ENCODE results near the gene ZNF662.

DNA sequence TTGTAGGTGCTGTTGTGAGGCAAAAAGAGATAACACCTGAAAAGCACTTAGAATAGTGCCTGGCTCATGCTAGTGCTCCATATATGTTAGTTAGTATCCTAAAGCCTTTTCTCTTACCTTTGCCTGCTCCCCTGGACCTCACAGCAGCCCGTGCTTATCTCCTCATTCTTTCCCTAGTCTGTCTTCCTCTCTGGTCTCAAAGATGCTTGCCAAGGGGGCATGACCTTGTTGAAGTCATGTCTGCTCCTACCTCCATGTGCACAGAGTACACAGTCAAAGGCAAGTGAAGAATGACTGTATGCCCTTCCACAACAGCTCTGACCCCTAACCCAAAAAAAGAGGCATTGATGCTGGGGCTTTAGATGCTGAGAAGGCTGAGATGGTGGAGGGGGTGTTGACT, 29.5 kb upstream of the ZNF662 start:
- TF ChIP-seq POLR2A (IDR thresholded peaks at IDR 0.05) = no peak
- TF ChIP-seq, protein P1, sequence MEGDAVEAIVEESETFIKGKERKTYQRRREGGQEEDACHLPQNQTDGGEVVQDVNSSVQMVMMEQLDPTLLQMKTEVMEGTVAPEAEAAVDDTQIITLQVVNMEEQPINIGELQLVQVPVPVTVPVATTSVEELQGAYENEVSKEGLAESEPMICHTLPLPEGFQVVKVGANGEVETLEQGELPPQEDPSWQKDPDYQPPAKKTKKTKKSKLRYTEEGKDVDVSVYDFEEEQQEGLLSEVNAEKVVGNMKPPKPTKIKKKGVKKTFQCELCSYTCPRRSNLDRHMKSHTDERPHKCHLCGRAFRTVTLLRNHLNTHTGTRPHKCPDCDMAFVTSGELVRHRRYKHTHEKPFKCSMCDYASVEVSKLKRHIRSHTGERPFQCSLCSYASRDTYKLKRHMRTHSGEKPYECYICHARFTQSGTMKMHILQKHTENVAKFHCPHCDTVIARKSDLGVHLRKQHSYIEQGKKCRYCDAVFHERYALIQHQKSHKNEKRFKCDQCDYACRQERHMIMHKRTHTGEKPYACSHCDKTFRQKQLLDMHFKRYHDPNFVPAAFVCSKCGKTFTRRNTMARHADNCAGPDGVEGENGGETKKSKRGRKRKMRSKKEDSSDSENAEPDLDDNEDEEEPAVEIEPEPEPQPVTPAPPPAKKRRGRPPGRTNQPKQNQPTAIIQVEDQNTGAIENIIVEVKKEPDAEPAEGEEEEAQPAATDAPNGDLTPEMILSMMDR (IDR thresholded peaks at IDR 0.05) = no peak
